ENCODE measurements around the gene PRDM16. TPM values are rescaled to one million over a fixed set of nuclear protein-coding genes. Genes with fewer than 3 reads are reported as not detected.

PRDM16 gene
- total RNA-seq, 1 donor from 2014 or later, result 0.79 TPM

- Histone ChIP-seq H3K36me3 (ENCODE audit: control insufficient read depth, insufficient read depth, low read length) (no peaks in the 10 kb centered on the region), H3K4me3 (ENCODE audit: low read depth, low read length) (no peak overlapping the region), H3K27me3 (ENCODE audit: control insufficient read depth, insufficient read depth, low read length) (no peaks in the 10 kb centered on the region)
- DNase-seq (ENCODE audit: low read depth), result no peak
- TF ChIP-seq CTCF (IDR thresholded peaks at IDR 0.05; ENCODE audit: insufficient read depth, low read length, severe bottlenecking), result no peak
- FAIRE-seq, result no peak
Observed at GRCh38 chr1:3240524-3241235, 171.7 kb downstream of the PRDM16 start.

GRCh38 chr1:3241236-3241550 lies 172.2 kb downstream of the PRDM16 start:
- no peak for FAIRE-seq
- Histone ChIP-seq H3K4me3 (ENCODE audit: low read depth, low read length) (no peak overlapping the region), H3K36me3 (ENCODE audit: control insufficient read depth, insufficient read depth, low read length) (no peaks in the 10 kb centered on the region), H3K27me3 (ENCODE audit: control insufficient read depth, insufficient read depth, low read length) (no peaks in the 10 kb centered on the region)
- no peak for DNase-seq (ENCODE audit: low read depth)
- TF ChIP-seq CTCF (IDR thresholded peaks at IDR 0.05; ENCODE audit: insufficient read depth, low read length, severe bottlenecking), result no peak

GRCh38 chr1:3241673-3242407 lies 172.8 kb downstream of the PRDM16 start:
- DNase-seq (ENCODE audit: low read depth) (no peak), FAIRE-seq (no peak)
- Histone ChIP-seq H3K36me3 (ENCODE audit: control insufficient read depth, insufficient read depth, low read length) (no peaks in the 10 kb centered on the region), H3K27me3 (ENCODE audit: control insufficient read depth, insufficient read depth, low read length) (no peaks in the 10 kb centered on the region), H3K4me3 (ENCODE audit: low read depth, low read length) (no peak overlapping the region)
- no peak for TF ChIP-seq CTCF (IDR thresholded peaks at IDR 0.05; ENCODE audit: insufficient read depth, low read length, severe bottlenecking)

- no peaks in the 10 kb centered on the region for H3K27me3 ChIP-seq (ENCODE audit: control insufficient read depth, insufficient read depth, low read length)
- DNase-seq (ENCODE audit: low read depth) (no peak), FAIRE-seq (no peak)
- no peak overlapping the region for H3K4me3 ChIP-seq (ENCODE audit: low read depth, low read length)
- no peak for TF ChIP-seq CTCF (IDR thresholded peaks at IDR 0.05; ENCODE audit: insufficient read depth, low read length, severe bottlenecking)
- H3K36me3 ChIP-seq (ENCODE audit: control insufficient read depth, insufficient read depth, low read length), result no peaks in the 10 kb centered on the region
Observed at GRCh38 chr1:3242408-3243260, 173.6 kb downstream of the PRDM16 start.

GRCh38 chr1:3243304-3243703 lies 174.3 kb downstream of the PRDM16 start:
- H3K27me3 ChIP-seq (ENCODE audit: control insufficient read depth, insufficient read depth, low read length), result no peaks in the 10 kb centered on the region
- no peak for DNase-seq (ENCODE audit: low read depth)
- no peak for TF ChIP-seq CTCF (IDR thresholded peaks at IDR 0.05; ENCODE audit: insufficient read depth, low read length, severe bottlenecking)
- FAIRE-seq, result no peak
- no peak overlapping the region for H3K4me3 ChIP-seq (ENCODE audit: low read depth, low read length)
- no peaks in the 10 kb centered on the region for H3K36me3 ChIP-seq (ENCODE audit: control insufficient read depth, insufficient read depth, low read length)

Data from bronchial epithelial cell (primary cell).